ENCODE measurements around the gene NAGK.
"Not testable (repeated sequence)": the region's sequence is repeated elsewhere in the genome, so short reads cannot be mapped to it uniquely, and the experiment has no call there.

The NAGK gene

GRCh38 chr2:71068218-71069035 is at the start of gene NAGK:
TSS of gene NAGK (plus strand) at chr2:71068648. CDS start at chr2:71068684, 36 bp downstream.
- peak; percentile 97 for DNase-seq

GRCh38 chr2:71019989-71020388 is 48.5 kb upstream of the NAGK start:
- DNase-seq, result not testable (repeated sequence)

- not testable (repeated sequence) for DNase-seq
Observed at GRCh38 chr2:71021394-71021793, 47.1 kb upstream of the NAGK start.

GRCh38 chr2:71023553-71024243 is 44.8 kb upstream of the NAGK start:
- DNase-seq, result peak; percentile 77

GRCh38 chr2:71036296-71036695 is 32.2 kb upstream of the NAGK start:
- not testable (repeated sequence) for DNase-seq

- DNase-seq, result no peak
Observed at GRCh38 chr2:71042287-71042686, 26.2 kb upstream of the NAGK start.

- no peak for DNase-seq
Observed at GRCh38 chr2:71043531-71044407, 24.7 kb upstream of the NAGK start.

- DNase-seq, result no peak
Observed at GRCh38 chr2:71045151-71045550, 23.3 kb upstream of the NAGK start.

- no peak for DNase-seq
Observed at GRCh38 chr2:71045865-71046548, 22.4 kb upstream of the NAGK start.

- DNase-seq, result no peak
Observed at GRCh38 chr2:71048096-71048495, 20.4 kb upstream of the NAGK start.

- DNase-seq, result peak; percentile 43
Observed at GRCh38 chr2:71049704-71050360, 18.6 kb upstream of the NAGK start.

- not testable (repeated sequence) for DNase-seq
Observed at GRCh38 chr2:71055206-71055740, 13.2 kb upstream of the NAGK start.

- DNase-seq, result no peak
Observed at GRCh38 chr2:71060211-71060610, 8.2 kb upstream of the NAGK start.

- DNase-seq, result no peak
Observed at GRCh38 chr2:71060871-71061270, 7.6 kb upstream of the NAGK start.

GRCh38 chr2:71063216-71063615 is 5.2 kb upstream of the NAGK start:
- no peak for DNase-seq

GRCh38 chr2:71064110-71064611 is 4.3 kb upstream of the NAGK start:
- no peak for DNase-seq

- DNase-seq, result peak; percentile 13
Observed at GRCh38 chr2:71064754-71065621, 3.5 kb upstream of the NAGK start.

GRCh38 chr2:71066856-71067255 is 1.6 kb upstream of the NAGK start:
- no peak for DNase-seq

GRCh38 chr2:71067567-71068217 is 756 bp upstream of the NAGK start:
- peak; percentile 19 for DNase-seq

GRCh38 chr2:71069376-71069775 is 928 bp downstream of the NAGK start:
- DNase-seq, result no peak

Measured in CD4-positive, alpha-beta T cell treated with Interleukin-10 for 1 hour (primary cell).